Neural progenitor cell (in vitro differentiated cells): ENCODE data around the gene NDUFB3. TPM values are rescaled to one million over a fixed set of nuclear protein-coding genes. Genes with fewer than 3 reads are reported as not detected.
"Not testable (repeated sequence)": the region's sequence is repeated elsewhere in the genome, so short reads cannot be mapped to it uniquely, and the experiment has no call there.

Experiments used
- DNase-seq: peaks from one replicate; pipeline ENCODE4 v3.0.0-alpha.2; 2016; ENCODE audit warnings: low spot score
- H2AFZ ChIP-seq: fragments of 200-600 bp; sonication (generic); replicated peaks from 2 replicates; pipeline ENCODE4 v1.6.1; 2016; ENCODE audit warnings: antibody characterized with exemption
- H3F3A ChIP-seq: fragments of 200-600 bp; sonication (generic); 2 replicates; pipeline ENCODE4 v1.6.1; 2016; ENCODE audit warnings: antibody characterized with exemption, low read depth
- H3K27ac ChIP-seq: fragments of 200-600 bp; sonication (generic); 2 replicates; pipeline ENCODE4 v1.5.1; 2016; ENCODE audit warnings: mild to moderate bottlenecking
- H3K27me3 ChIP-seq: fragments of 200-600 bp; sonication (generic); 2 replicates; pipeline ENCODE4 v1.6.1; 2016; ENCODE audit warnings: mild to moderate bottlenecking, moderate library complexity
- H3K36me3 ChIP-seq: fragments of 200-600 bp; sonication (generic); 2 replicates; pipeline ENCODE4 v1.5.1; 2016
- H3K4me1 ChIP-seq: fragments of 200-600 bp; sonication (generic); 2 replicates; pipeline ENCODE4 v1.6.1; 2016; ENCODE audit warnings: mixed run types
- H3K4me2 ChIP-seq: fragments of 200-600 bp; sonication (generic); 2 replicates; pipeline ENCODE4 v1.6.1; 2016
- H3K4me3 ChIP-seq: fragments of 200-600 bp; sonication (generic); 2 replicates; pipeline ENCODE4 v1.5.1; 2016
- H3K79me2 ChIP-seq: fragments of 200-600 bp; sonication (generic); 2 replicates; pipeline ENCODE4 v1.6.1; 2016; ENCODE audit warnings: low read depth
- H3K9ac ChIP-seq: fragments of 200-600 bp; sonication (generic); 2 replicates; pipeline ENCODE4 v1.6.1; 2016
- H3K9me3 ChIP-seq: fragments of 200-600 bp; sonication (generic); 2 replicates; pipeline ENCODE4 v1.5.1; 2016; ENCODE audit warnings: low read depth
- H4K20me1 ChIP-seq: fragments of 200-600 bp; sonication (generic); 2 replicates; pipeline ENCODE4 v1.6.1; 2016; ENCODE audit warnings: low read depth
- H3K27ac Mint-ChIP-seq: 3 replicates; pipeline ENCODE4 v1.8.0; 2021; ENCODE audit warnings: mixed read lengths
- H3K27me3 Mint-ChIP-seq: 2 replicates; pipeline ENCODE4 v1.8.0; 2022; ENCODE audit warnings: low read depth, mild to moderate bottlenecking, inconsistent platforms, moderate library complexity, mixed read lengths; ENCODE audit not compliant: insufficient read depth
- H3K36me3 Mint-ChIP-seq: 3 replicates; pipeline ENCODE4 v1.8.0; 2021; ENCODE audit warnings: mixed read lengths
- H3K4me1 Mint-ChIP-seq: 3 replicates; pipeline ENCODE4 v1.8.0; 2021; ENCODE audit warnings: mixed read lengths
- H3K4me3 Mint-ChIP-seq: 3 replicates; pipeline ENCODE4 v1.8.0; 2021; ENCODE audit warnings: mild to moderate bottlenecking, moderate library complexity, mixed read lengths
- H3K9me3 Mint-ChIP-seq: 3 replicates; pipeline ENCODE4 v1.8.0; 2020; ENCODE audit warnings: mixed read lengths
- CTCF ChIP-seq: fragments of 200-600 bp; sonication (generic); IDR thresholded peaks from 2 replicates; pipeline ENCODE4 v1.5.1; 2017; ENCODE audit warnings: antibody characterized with exemption, mild to moderate bottlenecking
- EZH2 ChIP-seq: fragments of 200-600 bp; sonication (generic); IDR thresholded peaks from 2 replicates; pipeline ENCODE4 v1.6.1; 2017; ENCODE audit warnings: antibody characterized with exemption, mild to moderate bottlenecking, moderate library complexity
- EZH2phosphoT487 ChIP-seq: fragments of 200-600 bp; sonication (generic); IDR thresholded peaks from 2 replicates; pipeline ENCODE4 v1.6.1; 2017; ENCODE audit warnings: antibody characterized with exemption
- total RNA-seq: library from RNA; depleted of rRNA; stranded (reverse); fragments of >200 nt; gene quantifications from 2 replicates; pipeline ENCODE4 v1.2.3, GENCODE V29; 2015; ENCODE audit warnings: low replicate concordance

The NDUFB3 gene
- total RNA-seq = 50.1 and 125 TPM in 2 replicates

GRCh38 chr2:201071479-201072200, at the start of gene NDUFB3, which contains the start of gene HYCC2:
Gene NDUFB3 (plus strand): TSS chr2:201072001. CDS start chr2:201078883, 6,882 bp downstream.
Gene HYCC2 (minus strand): TSS chr2:201071671. CDS start chr2:201024009, 47,662 bp downstream.
- Histone ChIP-seq H3K27ac (peak within 1 kb of the TSS; percentile 84), H3F3A (peaks cover 15% of the 10 kb centered on the region), H3K4me2 (peak within 1 kb of the TSS; percentile 97), H3K4me1 (peaks cover 11% of the 10 kb centered on the region), H3K79me2 (peaks cover 67% of the 10 kb centered on the region), H3K9me3 (no peaks in the 10 kb centered on the region), H3K36me3 (no peaks in the 10 kb centered on the region), H2AFZ (peak within 1 kb of the TSS; percentile 96), H4K20me1 (no peaks in the 10 kb centered on the region), H3K9ac (peak within 1 kb of the TSS; percentile 86), H3K4me3 (peak within 1 kb of the TSS; percentile 88), H3K27me3 (no peaks in the 10 kb centered on the region)
- peaks cover 26% of the 10 kb centered on the region for H3K4me1 Mint-ChIP-seq
- H3K4me3 Mint-ChIP-seq = peak within 1 kb of the TSS; percentile 97
- peaks cover 2% of the 10 kb centered on the region for H3K27me3 Mint-ChIP-seq
- TF ChIP-seq EZH2 (no peak), CTCF (peak; percentile 36)
- H3K36me3 Mint-ChIP-seq = no peaks in the 10 kb centered on the region
- DNase-seq = peak; percentile 96
- H3K9me3 Mint-ChIP-seq = no peaks in the 10 kb centered on the region
- H3K27ac Mint-ChIP-seq = peak within 1 kb of the TSS; percentile 98

- H3K27ac ChIP-seq = no peak overlapping the region
- no peaks in the 10 kb centered on the region for H3K79me2 ChIP-seq
- no peak overlapping the region for H3K4me3 ChIP-seq
- H2AFZ ChIP-seq = no peak overlapping the region
- no peaks in the 10 kb centered on the region for H3K9me3 ChIP-seq
- no peak overlapping the region for H3K4me2 ChIP-seq
- no peaks in the 10 kb centered on the region for H3K36me3 ChIP-seq
- Mint-ChIP-seq H3K4me3 (no peak overlapping the region), H3K27me3 (peaks cover 2% of the 10 kb centered on the region), H3K4me1 (no peaks in the 10 kb centered on the region), H3K9me3 (peaks cover 7% of the 10 kb centered on the region), H3K36me3 (peaks cover 3% of the 10 kb centered on the region), H3K27ac (no peak overlapping the region)
- H3K9ac ChIP-seq = no peak overlapping the region
- no peaks in the 10 kb centered on the region for H4K20me1 ChIP-seq
- no peaks in the 10 kb centered on the region for H3K27me3 ChIP-seq
- TF ChIP-seq CTCF (no peak), EZH2 (no peak), EZH2phosphoT487 (no peak)
- no peaks in the 10 kb centered on the region for H3F3A ChIP-seq
- H3K4me1 ChIP-seq = no peaks in the 10 kb centered on the region
- DNase-seq = no peak
Measured at GRCh38 chr2:201024518-201024917, 47.3 kb upstream of the NDUFB3 start.

- H3K9me3 Mint-ChIP-seq = peaks cover 19% of the 10 kb centered on the region
- H3K27me3 ChIP-seq, H3K4me2 ChIP-seq, H3K27ac Mint-ChIP-seq, H3K9me3 ChIP-seq, H3K4me1 ChIP-seq, H3K27me3 Mint-ChIP-seq, DNase-seq, H3F3A ChIP-seq, H3K4me3 Mint-ChIP-seq, H4K20me1 ChIP-seq, H3K36me3 Mint-ChIP-seq, H3K9ac ChIP-seq, H3K27ac ChIP-seq, H2AFZ ChIP-seq, H3K4me1 Mint-ChIP-seq, H3K79me2 ChIP-seq, H3K4me3 ChIP-seq, H3K36me3 ChIP-seq: not testable (repeated sequence)
Measured at GRCh38 chr2:201034355-201034754, 37.4 kb upstream of the NDUFB3 start.

DNA sequence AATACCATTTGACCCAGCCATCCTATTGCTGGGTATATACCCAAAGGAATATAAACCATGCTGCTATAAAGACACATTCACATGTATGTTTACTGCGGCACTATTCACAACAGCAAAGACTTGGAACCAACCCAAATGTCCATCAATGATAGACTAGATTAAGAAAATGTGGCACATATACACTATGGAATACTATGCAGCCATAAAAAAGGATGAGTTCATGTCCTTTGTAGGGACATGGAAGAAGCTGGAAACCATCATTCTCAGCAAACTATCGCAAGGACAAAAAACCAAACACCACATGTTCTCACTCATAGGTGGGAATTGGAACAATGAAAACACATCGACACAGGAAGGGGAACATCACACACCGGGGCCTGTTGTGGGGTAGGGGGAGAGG, 33.4 kb upstream of the NDUFB3 start:
- H3K4me2 ChIP-seq, H3K79me2 ChIP-seq, H3K4me3 Mint-ChIP-seq, H3K27me3 ChIP-seq, H3K4me1 ChIP-seq, H3K27ac ChIP-seq, H3K9me3 ChIP-seq, H3K4me3 ChIP-seq, H4K20me1 ChIP-seq, H2AFZ ChIP-seq, DNase-seq, H3K4me1 Mint-ChIP-seq, H3F3A ChIP-seq, H3K36me3 ChIP-seq, H3K27ac Mint-ChIP-seq, H3K9ac ChIP-seq, H3K27me3 Mint-ChIP-seq: not testable (repeated sequence)
- H3K36me3 Mint-ChIP-seq = peaks cover 18% of the 10 kb centered on the region
- H3K9me3 Mint-ChIP-seq = peaks cover 18% of the 10 kb centered on the region
